IPS DF 6.9 (cell line): ENCODE data around the gene LST1.

ENCODE experiments used
- DNase-seq: peaks from one replicate; pipeline ENCODE4 v3.0.0-alpha.2; 2013; ENCODE audit warnings: low read depth, low spot score
- H3K27ac ChIP-seq: one replicate; pipeline ENCODE4 v1.5.1; 2013; ENCODE audit warnings: low read length, control low read depth
- H3K27me3 ChIP-seq: 2 replicates; pipeline ENCODE4 v1.6.1; 2013; ENCODE audit warnings: mild to moderate bottlenecking, low read length; ENCODE audit not compliant: control insufficient read depth, insufficient read depth
- H3K36me3 ChIP-seq: 2 replicates; pipeline ENCODE4 v1.6.1; 2013; ENCODE audit warnings: low read length; ENCODE audit not compliant: control insufficient read depth, insufficient read depth
- H3K4me1 ChIP-seq: 2 replicates; pipeline ENCODE4 v1.6.1; 2013; ENCODE audit warnings: low read length; ENCODE audit not compliant: control insufficient read depth, insufficient read depth
- H3K4me3 ChIP-seq: 2 replicates; pipeline ENCODE4 v1.5.1; 2013; ENCODE audit warnings: mild to moderate bottlenecking, low read length
- H3K9me3 ChIP-seq: 2 replicates; pipeline ENCODE4 v1.6.1; 2013; ENCODE audit warnings: low read length, inconsistent platforms; ENCODE audit not compliant: control insufficient read depth, insufficient read depth
- WGBS: extraction: QIAGEN DNeasy Blood & Tissue Kit; methylation state at CpG from one replicate; pipeline ENCODE4 v1.1.7; 2013; ENCODE audit warnings: mixed read lengths, missing lambda C conversion rate; ENCODE audit not compliant: insufficient read length, insufficient coverage; 5-methylcytosine and 5-hydroxymethylcytosine counted together

LST1 gene

GRCh38 chr6:31586008-31586407, at the start of gene LST1:
Gene LST1, plus strand, starts transcription at chr6:31586277. Its CDS starts 1,023 bp downstream, at chr6:31587300.
- no peaks in the 10 kb centered on the region for H3K9me3 ChIP-seq
- DNase-seq = no peak
- no peaks in the 10 kb centered on the region for H3K4me1 ChIP-seq
- H3K27ac ChIP-seq = no peak within 1 kb of the TSS
- no peak within 1 kb of the TSS for H3K4me3 ChIP-seq
- WGBS = no CpG with 5 or more reads among the region's 1 CpG
- H3K27me3 ChIP-seq = no peaks in the 10 kb centered on the region
- H3K36me3 ChIP-seq = no peaks in the 10 kb centered on the region

GRCh38 chr6:31538805-31539400, 47.2 kb upstream of the LST1 start:
- H3K27ac ChIP-seq = no peak overlapping the region
- no peaks in the 10 kb centered on the region for H3K27me3 ChIP-seq
- H3K4me1 ChIP-seq = no peaks in the 10 kb centered on the region; the same call in 1 of the 2 replicates
- no CpG with 5 or more reads among the region's 6 CpGs for WGBS
- H3K4me3 ChIP-seq = 0 out of 2 replicates have a peak overlapping the region, but pooled peaks have one; percentile 13
- no peak for DNase-seq
- H3K36me3 ChIP-seq = peaks cover 54% of the 10 kb centered on the region
- H3K9me3 ChIP-seq = no peaks in the 10 kb centered on the region

- WGBS = no CpG with 5 or more reads among the region's 4 CpGs
- DNase-seq = no peak
- H3K9me3 ChIP-seq = no peaks in the 10 kb centered on the region
- no peaks in the 10 kb centered on the region for H3K27me3 ChIP-seq
- H3K27ac ChIP-seq = no peak overlapping the region
- no peaks in the 10 kb centered on the region; the same call in 1 of the 2 replicates for H3K4me1 ChIP-seq
- H3K4me3 ChIP-seq = peak overlapping the region; percentile 84; the same call in 1 of the 2 replicates
- H3K36me3 ChIP-seq = peaks cover 37% of the 10 kb centered on the region; the same call in 1 of the 2 replicates
These were observed 45.4 kb upstream of the LST1 start for GRCh38 chr6:31540640-31541039.

GRCh38 chr6:31541059-31541657, 44.9 kb upstream of the LST1 start:
- no CpG with 5 or more reads among the region's 21 CpGs for WGBS
- H3K4me3 ChIP-seq = peak overlapping the region; percentile 84
- H3K9me3 ChIP-seq = no peaks in the 10 kb centered on the region
- no peak overlapping the region for H3K27ac ChIP-seq
- H3K36me3 ChIP-seq = peaks cover 32% of the 10 kb centered on the region; the same call in 1 of the 2 replicates
- H3K27me3 ChIP-seq = no peaks in the 10 kb centered on the region
- DNase-seq = no peak
- no peaks in the 10 kb centered on the region; the same call in 1 of the 2 replicates for H3K4me1 ChIP-seq

GRCh38 chr6:31541658-31542521, 44.2 kb upstream of the LST1 start, which contains the start of gene DDX39B:
Gene DDX39B, minus strand, starts transcription at chr6:31542003. Its CDS starts 1,471 bp downstream, at chr6:31540532.
- peak; percentile 89 for DNase-seq
- no peaks in the 10 kb centered on the region for H3K27me3 ChIP-seq
- no peak within 1 kb of the TSS for H3K27ac ChIP-seq
- peak within 1 kb of the TSS; percentile 84 for H3K4me3 ChIP-seq
- no CpG with 5 or more reads among the region's 43 CpGs for WGBS
- H3K4me1 ChIP-seq = no peaks in the 10 kb centered on the region; the same call in 1 of the 2 replicates
- H3K36me3 ChIP-seq = peaks cover 25% of the 10 kb centered on the region; the same call in 1 of the 2 replicates
- H3K9me3 ChIP-seq = no peaks in the 10 kb centered on the region

GRCh38 chr6:31543639-31544038, 42.4 kb upstream of the LST1 start:
- no peak for DNase-seq
- Histone ChIP-seq H3K36me3 (peaks cover 16% of the 10 kb centered on the region; the same call in 1 of the 2 replicates), H3K9me3 (no peaks in the 10 kb centered on the region), H3K4me3 (no peak overlapping the region), H3K27ac (no peak overlapping the region), H3K4me1 (peaks cover 1% of the 10 kb centered on the region), H3K27me3 (no peaks in the 10 kb centered on the region)
- WGBS = no CpG with 5 or more reads among the region's 6 CpGs

GRCh38 chr6:31544676-31545075, 41.4 kb upstream of the LST1 start:
- no CpG with 5 or more reads among the region's 2 CpGs for WGBS
- H3K4me3 ChIP-seq = no peak overlapping the region
- H3K9me3 ChIP-seq = no peaks in the 10 kb centered on the region
- H3K4me1 ChIP-seq = peaks cover 1% of the 10 kb centered on the region; the same call in 1 of the 2 replicates
- H3K36me3 ChIP-seq = peaks cover 7% of the 10 kb centered on the region; the same call in 1 of the 2 replicates
- no peak overlapping the region for H3K27ac ChIP-seq
- no peak for DNase-seq
- H3K27me3 ChIP-seq = no peaks in the 10 kb centered on the region

- H3K4me3 ChIP-seq = no peak overlapping the region
- H3K4me1 ChIP-seq = peaks cover 1% of the 10 kb centered on the region; the same call in 1 of the 2 replicates
- peaks cover 1% of the 10 kb centered on the region; the same call in 1 of the 2 replicates for H3K36me3 ChIP-seq
- H3K9me3 ChIP-seq = no peaks in the 10 kb centered on the region
- DNase-seq = no peak
- H3K27ac ChIP-seq = no peak overlapping the region
- WGBS = no CpG with 5 or more reads among the region's 7 CpGs
- no peaks in the 10 kb centered on the region for H3K27me3 ChIP-seq
These were observed 40.8 kb upstream of the LST1 start for GRCh38 chr6:31545291-31545690.

- Histone ChIP-seq H3K9me3 (no peaks in the 10 kb centered on the region), H3K4me1 (peaks cover 1% of the 10 kb centered on the region; the same call in 1 of the 2 replicates), H3K27me3 (no peaks in the 10 kb centered on the region), H3K36me3 (no peaks in the 10 kb centered on the region), H3K27ac (no peak within 1 kb of the TSS), H3K4me3 (peak within 1 kb of the TSS; percentile 34; the same call in 1 of the 2 replicates)
- peak; percentile 92 for DNase-seq
- no CpG with 5 or more reads among the region's 11 CpGs for WGBS
These were observed 39.6 kb upstream of the LST1 start, which contains the start of gene ATP6V1G2 for GRCh38 chr6:31546339-31546957. Gene ATP6V1G2, minus strand, starts transcription at chr6:31546608. Its CDS starts 49 bp downstream, at chr6:31546559.
